WTC11 (cell line): Measurements from ENCODE around the gene C20orf144.

Experiments
- AFF4 ChIP-seq: sonication (generic); formaldehyde crosslinking; IDR thresholded peaks from 2 replicates; pipeline ENCODE4 v1.8.1; 2023; ENCODE audit warnings: mild to moderate bottlenecking, missing genetic modification reagents, borderline replicate concordance
- ATF1 ChIP-seq: sonication (generic); formaldehyde crosslinking; IDR thresholded peaks from 2 replicates; pipeline ENCODE4 v1.8.1; 2023; ENCODE audit warnings: mild to moderate bottlenecking, moderate library complexity, missing genetic modification reagents
- ESRRA ChIP-seq: sonication (generic); formaldehyde crosslinking; IDR thresholded peaks from 2 replicates; pipeline ENCODE4 v1.8.1; 2022; ENCODE audit warnings: mild to moderate bottlenecking, missing genetic modification reagents, borderline replicate concordance
- FOXJ3 ChIP-seq: sonication (generic); formaldehyde crosslinking; IDR thresholded peaks from 2 replicates; pipeline ENCODE4 v1.9.0; 2021; ENCODE audit warnings: missing genetic modification reagents, mild to moderate bottlenecking, borderline replicate concordance
- FOXP1 ChIP-seq: sonication (generic); formaldehyde crosslinking; IDR thresholded peaks from 2 replicates; pipeline ENCODE4 v1.8.0; 2022; ENCODE audit warnings: missing genetic modification reagents, mild to moderate bottlenecking, moderate library complexity, borderline replicate concordance
- NR3C1 ChIP-seq: sonication (generic); formaldehyde crosslinking; conservative IDR thresholded peaks from 2 replicates; pipeline ENCODE4 v1.8.1; 2023; ENCODE audit warnings: low read depth, mild to moderate bottlenecking, missing genetic modification reagents
- RELA ChIP-seq: sonication (generic); formaldehyde crosslinking; IDR thresholded peaks from 2 replicates; pipeline ENCODE4 v1.8.1; 2022; ENCODE audit warnings: missing genetic modification reagents, mild to moderate bottlenecking, borderline replicate concordance
- SP1 ChIP-seq: sonication (generic); formaldehyde crosslinking; conservative IDR thresholded peaks from 2 replicates; pipeline ENCODE4 v1.8.1; 2022; ENCODE audit warnings: missing genetic modification reagents

- TF ChIP-seq SP1 (CRISPR knock-in tag) = no peak
- no peak for TF ChIP-seq NR3C1
- TF ChIP-seq ESRRA (CRISPR knock-in tag) = no peak
- TF ChIP-seq ATF1 = no peak
- TF ChIP-seq RELA (CRISPR knock-in tag) = no peak
- no peak for TF ChIP-seq FOXJ3
- no peak for TF ChIP-seq FOXP1
- no peak for TF ChIP-seq AFF4
Observed at GRCh38 chr20:33681288-33681687, 19.2 kb downstream of the C20orf144 start.
